ENCODE measurements around the gene SLC25A46.

DNA sequence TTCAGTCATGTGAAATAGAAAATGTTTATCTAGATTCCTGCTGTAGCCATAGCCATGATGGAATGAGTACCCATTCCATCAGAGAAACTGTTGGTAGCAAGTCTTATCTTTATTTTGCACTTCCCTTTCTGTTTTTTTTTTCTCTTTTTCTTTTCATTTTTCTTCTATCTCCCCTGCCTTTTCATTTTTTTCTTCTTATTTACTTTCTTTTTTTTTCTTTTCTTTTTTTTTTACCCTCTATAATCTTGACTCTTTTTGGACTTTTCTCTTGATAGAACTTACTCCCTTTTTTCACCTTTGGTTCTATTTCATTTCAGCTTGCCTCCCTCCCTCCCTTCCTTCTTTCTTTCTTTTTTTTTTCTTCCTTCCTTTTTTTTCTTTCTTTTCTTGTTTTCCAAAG is 15.4 kb downstream of the SLC25A46 start:
- TF ChIP-seq, protein P1, sequence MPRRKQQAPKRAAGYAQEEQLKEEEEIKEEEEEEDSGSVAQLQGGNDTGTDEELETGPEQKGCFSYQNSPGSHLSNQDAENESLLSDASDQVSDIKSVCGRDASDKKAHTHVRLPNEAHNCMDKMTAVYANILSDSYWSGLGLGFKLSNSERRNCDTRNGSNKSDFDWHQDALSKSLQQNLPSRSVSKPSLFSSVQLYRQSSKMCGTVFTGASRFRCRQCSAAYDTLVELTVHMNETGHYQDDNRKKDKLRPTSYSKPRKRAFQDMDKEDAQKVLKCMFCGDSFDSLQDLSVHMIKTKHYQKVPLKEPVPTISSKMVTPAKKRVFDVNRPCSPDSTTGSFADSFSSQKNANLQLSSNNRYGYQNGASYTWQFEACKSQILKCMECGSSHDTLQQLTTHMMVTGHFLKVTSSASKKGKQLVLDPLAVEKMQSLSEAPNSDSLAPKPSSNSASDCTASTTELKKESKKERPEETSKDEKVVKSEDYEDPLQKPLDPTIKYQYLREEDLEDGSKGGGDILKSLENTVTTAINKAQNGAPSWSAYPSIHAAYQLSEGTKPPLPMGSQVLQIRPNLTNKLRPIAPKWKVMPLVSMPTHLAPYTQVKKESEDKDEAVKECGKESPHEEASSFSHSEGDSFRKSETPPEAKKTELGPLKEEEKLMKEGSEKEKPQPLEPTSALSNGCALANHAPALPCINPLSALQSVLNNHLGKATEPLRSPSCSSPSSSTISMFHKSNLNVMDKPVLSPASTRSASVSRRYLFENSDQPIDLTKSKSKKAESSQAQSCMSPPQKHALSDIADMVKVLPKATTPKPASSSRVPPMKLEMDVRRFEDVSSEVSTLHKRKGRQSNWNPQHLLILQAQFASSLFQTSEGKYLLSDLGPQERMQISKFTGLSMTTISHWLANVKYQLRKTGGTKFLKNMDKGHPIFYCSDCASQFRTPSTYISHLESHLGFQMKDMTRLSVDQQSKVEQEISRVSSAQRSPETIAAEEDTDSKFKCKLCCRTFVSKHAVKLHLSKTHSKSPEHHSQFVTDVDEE (CRISPR knock-in tag; IDR thresholded peaks at IDR 0.05) = no peak
- TF ChIP-seq, protein P2, sequence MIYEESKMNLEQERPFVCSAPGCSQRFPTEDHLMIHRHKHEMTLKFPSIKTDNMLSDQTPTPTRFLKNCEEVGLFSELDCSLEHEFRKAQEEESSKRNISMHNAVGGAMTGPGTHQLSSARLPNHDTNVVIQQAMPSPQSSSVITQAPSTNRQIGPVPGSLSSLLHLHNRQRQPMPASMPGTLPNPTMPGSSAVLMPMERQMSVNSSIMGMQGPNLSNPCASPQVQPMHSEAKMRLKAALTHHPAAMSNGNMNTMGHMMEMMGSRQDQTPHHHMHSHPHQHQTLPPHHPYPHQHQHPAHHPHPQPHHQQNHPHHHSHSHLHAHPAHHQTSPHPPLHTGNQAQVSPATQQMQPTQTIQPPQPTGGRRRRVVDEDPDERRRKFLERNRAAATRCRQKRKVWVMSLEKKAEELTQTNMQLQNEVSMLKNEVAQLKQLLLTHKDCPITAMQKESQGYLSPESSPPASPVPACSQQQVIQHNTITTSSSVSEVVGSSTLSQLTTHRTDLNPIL (CRISPR knock-in tag; IDR thresholded peaks at IDR 0.05; ENCODE audit: low read depth) = no peak

All from SK-N-SH treated with all-trans-retinoic acid at 6 μM for 48 hours (cell line).